Activated naive CD4-positive, alpha-beta T cell treated with anti-CD3 and anti-CD28 coated beads, Interleukin-2, amount 50 U/mL, for 24 hours (primary cell): ENCODE data around the gene SLC8A1.

Source experiments
- H3K27ac Mint-ChIP-seq: one replicate; pipeline ENCODE4 v1.8.0; 2021; ENCODE audit warnings: mild to moderate bottlenecking, mixed read lengths
- H3K27me3 Mint-ChIP-seq: one replicate; pipeline ENCODE4 v1.8.0; 2021; ENCODE audit warnings: mixed read lengths
- H3K36me3 Mint-ChIP-seq: one replicate; pipeline ENCODE4 v1.8.0; 2021; ENCODE audit warnings: mixed read lengths
- H3K4me1 Mint-ChIP-seq: one replicate; pipeline ENCODE4 v1.8.0; 2021; ENCODE audit warnings: mixed read lengths
- H3K4me3 Mint-ChIP-seq: one replicate; pipeline ENCODE4 v1.8.0; 2021; ENCODE audit warnings: mild to moderate bottlenecking, mixed read lengths
- H3K9me3 Mint-ChIP-seq: one replicate; pipeline ENCODE4 v1.8.0; 2021; ENCODE audit warnings: mixed read lengths

The SLC8A1 gene

DNA sequence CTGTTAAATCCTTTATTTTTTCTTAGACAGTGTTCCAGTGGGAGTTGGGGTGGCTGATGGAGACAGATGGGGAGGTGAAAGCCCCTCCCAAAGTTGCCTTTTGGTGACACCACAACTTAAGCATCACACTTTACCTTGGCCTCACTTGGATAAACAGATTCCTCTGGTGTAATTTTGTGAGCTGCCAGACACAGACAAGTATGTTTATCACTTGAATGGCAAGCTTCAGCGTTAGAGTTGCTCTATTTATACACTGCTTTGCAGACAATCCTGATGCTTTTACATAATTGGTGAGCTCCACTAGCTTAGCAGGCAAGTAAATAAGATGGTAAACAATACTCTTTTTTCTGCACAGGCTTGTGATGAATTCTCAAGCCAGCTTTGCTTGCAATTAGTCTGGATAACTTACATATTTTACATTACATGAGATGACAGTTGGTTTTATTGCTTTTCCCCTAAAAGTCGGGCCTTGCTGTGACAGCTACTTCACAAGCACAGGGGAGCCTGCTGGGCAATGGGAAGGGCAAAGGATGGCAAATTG, 226.2 kb downstream of the SLC8A1 start:
- H3K9me3 Mint-ChIP-seq: no peaks in the 10 kb centered on the region
- H3K4me1 Mint-ChIP-seq: no peaks in the 10 kb centered on the region
- H3K27ac Mint-ChIP-seq: no peak overlapping the region
- no peak overlapping the region for H3K4me3 Mint-ChIP-seq
- no peaks in the 10 kb centered on the region for H3K27me3 Mint-ChIP-seq
- H3K36me3 Mint-ChIP-seq: no peaks in the 10 kb centered on the region

DNA sequence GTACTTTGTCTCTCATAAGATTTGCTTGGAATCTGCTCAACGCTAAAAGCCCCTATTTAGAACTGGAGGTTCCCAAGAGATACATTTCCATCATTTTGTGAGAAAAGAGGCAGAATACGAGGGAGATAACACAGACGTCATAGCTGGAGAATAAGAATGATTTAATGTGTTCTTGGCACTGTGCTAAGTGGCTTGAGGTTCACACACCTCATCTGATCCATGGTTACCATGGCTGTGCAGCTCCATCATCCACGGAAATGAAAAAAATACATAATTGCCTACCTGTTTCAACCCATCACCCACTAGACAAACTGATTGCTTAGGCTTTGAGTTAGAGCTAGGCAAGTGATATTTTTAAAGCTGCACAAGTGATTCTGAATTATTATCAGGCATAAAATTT, 227.6 kb downstream of the SLC8A1 start:
- no peaks in the 10 kb centered on the region for H3K4me1 Mint-ChIP-seq
- no peaks in the 10 kb centered on the region for H3K9me3 Mint-ChIP-seq
- no peaks in the 10 kb centered on the region for H3K27me3 Mint-ChIP-seq
- no peak overlapping the region for H3K4me3 Mint-ChIP-seq
- H3K36me3 Mint-ChIP-seq: no peaks in the 10 kb centered on the region
- no peak overlapping the region for H3K27ac Mint-ChIP-seq

DNA sequence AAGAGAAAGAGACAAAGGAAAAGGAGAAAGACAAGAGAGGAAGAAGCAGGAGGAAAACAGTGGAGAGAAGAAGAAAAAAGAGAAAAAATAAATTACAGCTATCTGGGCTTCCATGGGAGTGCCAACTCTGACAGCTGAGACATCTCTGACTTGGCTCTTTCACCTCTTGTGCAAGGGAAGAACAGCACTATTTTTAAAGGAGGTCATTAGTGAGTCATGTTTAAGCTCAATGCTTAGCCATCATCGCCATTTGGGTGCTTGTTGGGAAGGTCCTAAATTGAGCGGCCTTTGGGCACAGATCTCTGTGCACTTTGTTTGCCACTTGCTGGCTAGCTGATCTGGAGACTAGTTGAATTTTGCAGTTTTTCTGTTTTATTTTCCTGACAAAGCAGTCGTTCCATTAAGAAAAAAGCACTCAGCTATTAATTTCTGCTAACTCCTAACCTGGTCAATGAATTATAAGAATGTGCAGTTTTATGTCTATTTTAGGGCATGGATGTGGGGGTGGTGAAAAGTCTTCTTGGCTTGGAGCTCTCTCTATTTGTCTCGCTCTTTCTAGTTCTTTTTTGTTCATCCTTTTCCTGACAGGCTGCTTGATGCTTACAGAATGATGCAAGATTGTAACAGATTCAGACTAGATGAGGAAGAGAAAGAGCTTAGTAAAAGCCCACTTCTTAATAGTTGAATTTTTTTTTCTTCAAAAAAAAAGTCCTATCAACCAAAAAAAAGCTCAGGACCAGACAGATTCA, 231.5 kb downstream of the SLC8A1 start:
- Mint-ChIP-seq H3K9me3 (peaks cover 13% of the 10 kb centered on the region), H3K27me3 (no peaks in the 10 kb centered on the region), H3K36me3 (no peaks in the 10 kb centered on the region), H3K27ac (no peak overlapping the region), H3K4me3 (no peak overlapping the region), H3K4me1 (no peaks in the 10 kb centered on the region)

GRCh38 chr2:40219141-40219540, 232.7 kb downstream of the SLC8A1 start:
- Mint-ChIP-seq H3K4me1 (no peaks in the 10 kb centered on the region), H3K9me3 (peaks cover 13% of the 10 kb centered on the region), H3K27ac (no peak overlapping the region), H3K36me3 (no peaks in the 10 kb centered on the region), H3K4me3 (no peak overlapping the region), H3K27me3 (no peaks in the 10 kb centered on the region)

- Mint-ChIP-seq H3K27ac (no peak overlapping the region), H3K4me1 (no peaks in the 10 kb centered on the region), H3K4me3 (no peak overlapping the region), H3K9me3 (peaks cover 13% of the 10 kb centered on the region), H3K27me3 (no peaks in the 10 kb centered on the region), H3K36me3 (no peaks in the 10 kb centered on the region)
Measured at GRCh38 chr2:40218679-40219078, 233.2 kb downstream of the SLC8A1 start.

GRCh38 chr2:40213619-40214018, 238.3 kb downstream of the SLC8A1 start:
- H3K4me3 Mint-ChIP-seq: no peak overlapping the region
- H3K36me3 Mint-ChIP-seq: no peaks in the 10 kb centered on the region
- H3K4me1 Mint-ChIP-seq: no peaks in the 10 kb centered on the region
- H3K9me3 Mint-ChIP-seq: peaks cover 13% of the 10 kb centered on the region
- no peak overlapping the region for H3K27ac Mint-ChIP-seq
- H3K27me3 Mint-ChIP-seq: no peaks in the 10 kb centered on the region

DNA sequence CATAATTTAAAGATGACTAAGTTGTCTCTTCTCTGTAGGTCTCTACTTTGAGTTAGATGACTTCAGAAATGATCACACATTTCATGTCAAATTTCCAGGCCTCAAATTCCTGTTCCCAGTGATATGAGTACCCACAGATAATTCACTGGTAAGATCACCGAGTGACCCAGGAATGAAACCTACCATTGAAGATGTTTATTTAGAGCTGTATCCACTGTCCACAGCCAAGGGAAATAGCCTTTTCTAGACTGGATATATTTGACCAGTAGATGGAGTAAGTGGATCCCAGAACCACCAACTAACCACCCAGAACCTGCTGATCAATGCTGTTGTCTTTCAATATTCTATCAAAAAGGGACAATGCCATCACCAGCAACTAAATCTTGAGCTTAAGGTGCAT, 238.8 kb downstream of the SLC8A1 start:
- no peak overlapping the region for H3K4me3 Mint-ChIP-seq

GRCh38 chr2:40210968-40211353, 240.9 kb downstream of the SLC8A1 start:
- no peaks in the 10 kb centered on the region for H3K27me3 Mint-ChIP-seq
- no peak overlapping the region for H3K27ac Mint-ChIP-seq
- H3K4me1 Mint-ChIP-seq: no peaks in the 10 kb centered on the region
- H3K9me3 Mint-ChIP-seq: peaks cover under 1% of the 10 kb centered on the region
- H3K4me3 Mint-ChIP-seq: no peak overlapping the region
- no peaks in the 10 kb centered on the region for H3K36me3 Mint-ChIP-seq

More for the DNA sequence above, 238.8 kb downstream of the SLC8A1 start:
- no peaks in the 10 kb centered on the region for H3K27me3 Mint-ChIP-seq
- H3K4me1 Mint-ChIP-seq: no peaks in the 10 kb centered on the region
- H3K36me3 Mint-ChIP-seq: no peaks in the 10 kb centered on the region
- peaks cover 13% of the 10 kb centered on the region for H3K9me3 Mint-ChIP-seq
- H3K27ac Mint-ChIP-seq: no peak overlapping the region

- H3K4me3 Mint-ChIP-seq: no peak overlapping the region
- H3K27ac Mint-ChIP-seq: no peak overlapping the region
- H3K27me3 Mint-ChIP-seq: no peaks in the 10 kb centered on the region
Measured at GRCh38 chr2:40210344-40210967, 241.4 kb downstream of the SLC8A1 start.

GRCh38 chr2:40209761-40210160, 242.1 kb downstream of the SLC8A1 start:
- Mint-ChIP-seq H3K36me3 (no peaks in the 10 kb centered on the region), H3K27ac (no peak overlapping the region), H3K9me3 (no peaks in the 10 kb centered on the region), H3K4me3 (no peak overlapping the region), H3K27me3 (no peaks in the 10 kb centered on the region), H3K4me1 (no peaks in the 10 kb centered on the region)

More at GRCh38 chr2:40210344-40210967, 241.4 kb downstream of the SLC8A1 start:
- Mint-ChIP-seq H3K36me3 (no peaks in the 10 kb centered on the region), H3K9me3 (no peaks in the 10 kb centered on the region), H3K4me1 (no peaks in the 10 kb centered on the region)

DNA sequence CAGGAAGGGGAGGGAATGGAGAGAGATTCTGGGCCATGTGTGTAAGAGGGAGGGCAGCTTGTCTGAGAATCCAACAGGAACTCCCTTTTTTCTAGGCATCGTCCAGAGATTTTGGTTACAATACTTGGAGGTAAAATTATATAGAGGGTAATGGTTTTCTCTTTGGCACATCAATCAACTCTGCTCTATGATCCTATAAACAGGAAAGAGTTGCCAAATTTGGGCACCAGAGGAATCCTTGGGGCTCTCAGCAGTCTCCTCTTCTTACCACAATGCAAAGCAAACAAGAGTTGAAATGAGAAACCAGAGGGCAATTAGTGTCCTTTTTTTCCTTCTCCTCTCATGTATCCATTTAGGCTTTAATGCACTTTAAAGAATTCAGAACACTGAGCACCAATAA, 243.4 kb downstream of the SLC8A1 start:
- Mint-ChIP-seq H3K9me3 (no peaks in the 10 kb centered on the region), H3K4me3 (no peak overlapping the region), H3K27me3 (no peaks in the 10 kb centered on the region), H3K36me3 (no peaks in the 10 kb centered on the region), H3K4me1 (no peaks in the 10 kb centered on the region), H3K27ac (no peak overlapping the region)

DNA sequence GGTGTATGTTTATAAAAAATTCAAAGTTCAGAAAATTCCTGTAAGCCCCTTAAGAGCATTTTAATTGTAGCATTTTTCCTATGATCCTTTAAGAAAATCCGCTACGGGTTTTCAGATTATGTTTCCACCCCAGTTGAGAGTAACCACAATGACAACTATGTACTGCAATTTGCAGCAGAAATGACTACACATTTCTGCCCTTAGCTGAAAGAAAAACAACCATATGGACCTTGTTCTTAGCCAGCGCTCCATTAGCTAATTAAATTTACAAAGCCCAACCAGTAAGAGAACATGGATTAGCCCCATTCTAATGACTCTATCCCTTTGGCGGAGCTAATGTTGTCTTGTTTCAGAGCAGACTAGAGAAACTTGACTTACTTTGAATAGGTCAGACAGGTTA, 247.6 kb downstream of the SLC8A1 start:
- Mint-ChIP-seq H3K4me3 (no peak overlapping the region), H3K4me1 (no peaks in the 10 kb centered on the region), H3K27ac (no peak overlapping the region)

GRCh38 chr2:40202798-40203400, 249.0 kb downstream of the SLC8A1 start:
- no peaks in the 10 kb centered on the region for H3K4me1 Mint-ChIP-seq
- no peaks in the 10 kb centered on the region for H3K36me3 Mint-ChIP-seq
- no peak overlapping the region for H3K4me3 Mint-ChIP-seq
- H3K27ac Mint-ChIP-seq: no peak overlapping the region
- H3K27me3 Mint-ChIP-seq: no peaks in the 10 kb centered on the region
- H3K9me3 Mint-ChIP-seq: no peaks in the 10 kb centered on the region

More for the DNA sequence above, 247.6 kb downstream of the SLC8A1 start:
- no peaks in the 10 kb centered on the region for H3K36me3 Mint-ChIP-seq
- no peaks in the 10 kb centered on the region for H3K27me3 Mint-ChIP-seq
- H3K9me3 Mint-ChIP-seq: no peaks in the 10 kb centered on the region

DNA sequence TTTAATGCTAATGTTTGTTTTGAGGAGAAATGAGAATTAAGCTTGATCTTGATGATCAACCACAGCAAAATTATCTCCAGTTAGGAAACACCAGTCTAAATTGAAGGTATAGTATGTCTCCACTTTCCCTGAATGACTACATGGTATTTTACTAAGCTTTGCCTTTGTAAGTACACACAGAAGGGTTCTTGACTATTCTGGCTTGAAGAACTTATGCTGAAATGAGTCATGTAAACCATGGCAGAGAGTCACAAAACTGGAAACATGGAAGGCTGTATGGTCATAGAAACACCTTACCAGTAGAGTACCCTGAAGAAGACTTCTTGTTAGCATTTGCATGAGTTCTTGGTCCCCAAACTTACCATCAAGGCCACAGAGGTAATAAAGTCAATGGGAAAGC, 250.5 kb downstream of the SLC8A1 start:
- Mint-ChIP-seq H3K4me1 (no peaks in the 10 kb centered on the region), H3K27me3 (no peaks in the 10 kb centered on the region)

DNA sequence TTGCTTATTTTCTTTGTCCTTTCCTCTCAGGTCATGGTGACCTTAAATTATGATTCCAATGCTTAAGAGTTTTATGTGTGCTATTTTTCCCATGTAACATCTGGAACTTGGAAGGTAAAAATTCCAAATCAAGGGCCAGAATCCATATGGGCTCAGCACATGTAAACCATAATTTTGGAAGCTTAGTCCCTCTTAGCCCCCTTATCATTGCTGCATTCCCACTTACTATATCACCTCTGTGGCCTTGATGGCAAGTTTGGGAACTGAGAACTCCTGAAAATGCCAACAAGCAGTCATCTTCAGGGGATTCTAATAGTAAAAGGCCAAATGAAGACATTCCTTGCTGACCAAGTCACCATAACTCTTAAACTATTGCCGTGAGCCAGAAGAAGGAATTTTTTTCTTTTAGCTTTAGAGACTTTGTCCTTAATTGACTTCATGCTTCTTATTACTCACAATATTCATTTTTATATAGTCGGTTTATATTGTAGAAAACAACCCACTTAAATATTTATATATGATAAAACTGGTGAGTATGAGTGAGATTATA, 251.4 kb downstream of the SLC8A1 start:
- no peaks in the 10 kb centered on the region for H3K9me3 Mint-ChIP-seq
- H3K27me3 Mint-ChIP-seq: no peaks in the 10 kb centered on the region
- H3K4me1 Mint-ChIP-seq: no peaks in the 10 kb centered on the region
- H3K4me3 Mint-ChIP-seq: no peak overlapping the region
- no peak overlapping the region for H3K27ac Mint-ChIP-seq
- no peaks in the 10 kb centered on the region for H3K36me3 Mint-ChIP-seq

More for the DNA sequence above, 250.5 kb downstream of the SLC8A1 start:
- Mint-ChIP-seq H3K27ac (no peak overlapping the region), H3K4me3 (no peak overlapping the region), H3K36me3 (no peaks in the 10 kb centered on the region), H3K9me3 (no peaks in the 10 kb centered on the region)

GRCh38 chr2:40199771-40200170, 252.1 kb downstream of the SLC8A1 start:
- Mint-ChIP-seq H3K36me3 (no peaks in the 10 kb centered on the region), H3K27ac (no peak overlapping the region), H3K27me3 (no peaks in the 10 kb centered on the region), H3K9me3 (no peaks in the 10 kb centered on the region), H3K4me1 (no peaks in the 10 kb centered on the region), H3K4me3 (no peak overlapping the region)
